ENCODE data around the gene ST6GALNAC4.
A peak's percentile ranks its signal among the peaks of the same experiment; 100 is the strongest.
"Not testable (repeated sequence)": the region's sequence is repeated elsewhere in the genome, so short reads cannot be mapped to it uniquely, and the experiment has no call there.

The ST6GALNAC4 gene

GRCh38 chr9:127899128-127899943, 17.5 kb downstream of the ST6GALNAC4 start, which contains the start of gene ST6GALNAC6:
ST6GALNAC6 (minus strand) TSS chr9:127899603; CDS start chr9:127897981, 1,622 bp downstream.
- peak; percentile 59 for DNase-seq
- in situ Hi-C loops (cut with MboI; ENCODE audit: low pct_unique_long_range_greater_than_20kb, low sequenced_read_pairs): no loop called here

- in situ Hi-C loops (cut with MboI; ENCODE audit: low pct_unique_long_range_greater_than_20kb, low sequenced_read_pairs): no loop called here
- peak; percentile 48 for DNase-seq
Measured at GRCh38 chr9:127898433-127899127, 18.3 kb downstream of the ST6GALNAC4 start.

GRCh38 chr9:127897193-127897692, 19.6 kb downstream of the ST6GALNAC4 start:
- in situ Hi-C loops (cut with MboI; ENCODE audit: low pct_unique_long_range_greater_than_20kb, low sequenced_read_pairs): no loop called here
- peak; percentile 58 for DNase-seq

GRCh38 chr9:127896395-127897192, 20.2 kb downstream of the ST6GALNAC4 start:
- in situ Hi-C loops (cut with MboI; ENCODE audit: low pct_unique_long_range_greater_than_20kb, low sequenced_read_pairs): no loop called here
- DNase-seq: no peak

GRCh38 chr9:127895811-127896210, 21.0 kb downstream of the ST6GALNAC4 start:
- in situ Hi-C loops (cut with MboI; ENCODE audit: low pct_unique_long_range_greater_than_20kb, low sequenced_read_pairs): no loop called here
- no peak for DNase-seq

- DNase-seq: no peak
- in situ Hi-C loops (cut with MboI; ENCODE audit: low pct_unique_long_range_greater_than_20kb, low sequenced_read_pairs): no loop called here
Measured at GRCh38 chr9:127893392-127893791, 23.4 kb downstream of the ST6GALNAC4 start.

- no peak for DNase-seq
- in situ Hi-C loops (cut with MboI; ENCODE audit: low pct_unique_long_range_greater_than_20kb, low sequenced_read_pairs): no loop called here
Measured at GRCh38 chr9:127892831-127893230, 24.0 kb downstream of the ST6GALNAC4 start.

GRCh38 chr9:127890053-127890452, 26.8 kb downstream of the ST6GALNAC4 start:
- in situ Hi-C loops (cut with MboI; ENCODE audit: low pct_unique_long_range_greater_than_20kb, low sequenced_read_pairs): no loop called here
- no peak for DNase-seq

GRCh38 chr9:127887792-127888191, 29.0 kb downstream of the ST6GALNAC4 start:
- in situ Hi-C loops (cut with MboI; ENCODE audit: low pct_unique_long_range_greater_than_20kb, low sequenced_read_pairs): no loop called here
- DNase-seq: no peak

GRCh38 chr9:127886401-127886972, 30.4 kb downstream of the ST6GALNAC4 start:
- no peak for DNase-seq
- in situ Hi-C loops (cut with MboI; ENCODE audit: low pct_unique_long_range_greater_than_20kb, low sequenced_read_pairs): no loop called here

GRCh38 chr9:127885508-127886281, 31.1 kb downstream of the ST6GALNAC4 start:
- in situ Hi-C loops (cut with MboI; ENCODE audit: low pct_unique_long_range_greater_than_20kb, low sequenced_read_pairs): no loop called here
- no peak for DNase-seq

GRCh38 chr9:127884976-127885490, 31.8 kb downstream of the ST6GALNAC4 start:
- in situ Hi-C loops (cut with MboI; ENCODE audit: low pct_unique_long_range_greater_than_20kb, low sequenced_read_pairs): no loop called here
- DNase-seq: no peak

GRCh38 chr9:127884427-127884911, 32.4 kb downstream of the ST6GALNAC4 start:
- in situ Hi-C loops (cut with MboI; ENCODE audit: low pct_unique_long_range_greater_than_20kb, low sequenced_read_pairs): no loop called here

GRCh38 chr9:127883959-127884358, 32.9 kb downstream of the ST6GALNAC4 start:
- DNase-seq: no peak
- in situ Hi-C loops (cut with MboI; ENCODE audit: low pct_unique_long_range_greater_than_20kb, low sequenced_read_pairs): no loop called here

More at GRCh38 chr9:127884427-127884911, 32.4 kb downstream of the ST6GALNAC4 start:
- no peak for DNase-seq

- in situ Hi-C loops (cut with MboI; ENCODE audit: low pct_unique_long_range_greater_than_20kb, low sequenced_read_pairs); DNase-seq: not testable (repeated sequence)
Measured at GRCh38 chr9:127881715-127882114, 35.1 kb downstream of the ST6GALNAC4 start.

- in situ Hi-C loops (cut with MboI; ENCODE audit: low pct_unique_long_range_greater_than_20kb, low sequenced_read_pairs): no loop called here
- no peak for DNase-seq
Measured at GRCh38 chr9:127880143-127880542, 36.7 kb downstream of the ST6GALNAC4 start.

GRCh38 chr9:127878652-127879390, 38.0 kb downstream of the ST6GALNAC4 start:
- in situ Hi-C loops (cut with MboI; ENCODE audit: low pct_unique_long_range_greater_than_20kb, low sequenced_read_pairs): no loop called here

More at GRCh38 chr9:127878652-127879390, 38.0 kb downstream of the ST6GALNAC4 start:
- no peak for DNase-seq

All from KBM-7 (cell line).